AML-193 (cell line): Measurements from ENCODE around the gene COQ10A.
A peak's percentile ranks its signal among the peaks of the same experiment; 100 is the strongest.

ENCODE experiments used
- DNase-seq, 2 experiments: peaks; one replicate each; lab custom pipeline; 2025; lab: John Stamatoyannopoulos, UW

COQ10A gene

DNA sequence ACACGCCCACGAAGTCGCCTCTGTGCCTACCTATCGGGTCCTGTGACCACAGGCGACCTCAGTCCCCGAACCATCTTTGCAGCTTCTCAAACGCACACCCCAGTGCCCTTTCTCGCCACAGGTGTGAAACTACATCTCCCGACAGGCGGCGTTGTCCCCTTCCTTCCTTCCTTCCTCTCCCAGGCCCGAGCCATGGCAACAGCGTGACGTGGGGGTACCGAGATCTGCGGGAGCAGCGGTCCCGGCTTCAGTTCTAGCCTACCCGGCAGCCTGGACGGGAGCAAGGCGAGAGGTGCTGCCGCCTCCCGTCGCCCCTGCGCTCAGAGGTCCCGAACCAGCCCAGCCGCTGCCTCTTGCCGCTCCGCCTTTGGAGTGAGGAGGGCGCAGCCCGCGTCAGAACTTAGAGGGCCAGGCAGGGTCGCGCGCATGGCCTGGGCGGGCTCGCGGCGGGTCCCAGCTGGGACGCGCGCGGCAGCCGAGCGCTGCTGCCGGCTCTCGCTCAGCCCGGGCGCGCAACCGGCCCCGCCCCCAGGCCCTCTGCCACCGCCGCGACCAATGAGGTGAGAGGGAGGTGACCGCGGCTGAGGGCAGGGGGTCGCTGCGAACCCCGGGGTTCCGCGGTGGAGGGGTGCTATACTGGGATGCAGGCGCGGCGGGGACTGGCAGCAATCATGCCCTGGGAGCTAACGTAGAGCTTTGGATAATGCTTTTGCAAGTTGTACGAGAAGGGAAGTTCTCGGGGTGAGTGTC lies at the start of gene COQ10A:
Gene COQ10A (plus strand): TSS at position 250 of the 750 bp plus-strand sequence. CDS start 177 bp downstream, at position 427.
- peak; percentile 72 to 84 for DNase-seq

DNA sequence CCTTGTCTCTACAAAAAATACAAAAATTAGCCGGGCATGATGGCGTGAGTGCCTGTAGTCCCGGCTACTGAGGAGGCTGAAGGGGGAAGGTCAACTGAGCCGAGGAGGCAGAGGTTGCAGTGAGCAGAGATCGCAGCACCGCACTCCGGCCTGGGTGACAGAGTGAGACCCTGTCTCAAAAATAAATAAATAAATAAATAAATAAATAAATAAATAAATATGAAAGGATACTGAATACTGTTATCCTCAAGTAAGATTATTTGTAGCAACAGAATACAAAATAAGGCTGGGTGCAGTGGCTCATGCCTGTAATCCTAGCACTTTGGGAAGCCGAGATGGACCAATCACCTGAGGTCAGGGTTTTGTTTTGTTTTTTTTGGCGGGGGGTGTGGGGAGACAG lies 46.9 kb upstream of the COQ10A start:
- no peak for DNase-seq

DNA sequence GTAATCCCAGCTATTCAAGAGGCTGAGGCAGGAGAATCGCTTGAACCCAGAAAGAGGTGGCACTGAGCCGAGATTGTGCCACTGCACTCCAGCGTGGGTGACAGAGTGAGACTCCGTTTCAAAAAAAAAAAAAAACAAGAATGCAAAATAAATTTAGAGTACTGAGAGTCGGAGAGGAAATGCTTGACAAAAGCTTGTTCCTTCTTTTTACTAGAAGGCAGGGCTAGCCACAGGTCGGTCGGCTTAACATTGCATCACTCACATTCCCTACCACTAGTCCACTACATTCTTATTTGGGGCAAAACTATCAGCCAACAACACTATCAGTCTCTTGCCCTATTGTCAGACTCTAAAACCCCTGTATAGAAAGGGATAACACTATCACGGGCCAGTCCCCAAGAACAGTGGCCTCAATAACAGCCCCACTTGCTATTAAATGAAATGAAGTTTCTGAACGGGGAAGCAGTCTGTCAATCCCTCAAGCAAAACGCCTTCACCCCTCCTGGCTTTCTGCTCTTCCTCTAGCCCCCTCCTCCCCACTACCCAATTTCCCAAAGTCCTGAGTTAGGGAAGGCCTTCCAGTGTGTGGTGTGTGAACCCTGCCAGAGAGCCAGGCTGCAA lies 46.0 kb upstream of the COQ10A start:
- DNase-seq: peak; percentile 82 to 87

GRCh38 chr12:56221232-56221756 lies 45.4 kb upstream of the COQ10A start:
- no peak for DNase-seq

DNA sequence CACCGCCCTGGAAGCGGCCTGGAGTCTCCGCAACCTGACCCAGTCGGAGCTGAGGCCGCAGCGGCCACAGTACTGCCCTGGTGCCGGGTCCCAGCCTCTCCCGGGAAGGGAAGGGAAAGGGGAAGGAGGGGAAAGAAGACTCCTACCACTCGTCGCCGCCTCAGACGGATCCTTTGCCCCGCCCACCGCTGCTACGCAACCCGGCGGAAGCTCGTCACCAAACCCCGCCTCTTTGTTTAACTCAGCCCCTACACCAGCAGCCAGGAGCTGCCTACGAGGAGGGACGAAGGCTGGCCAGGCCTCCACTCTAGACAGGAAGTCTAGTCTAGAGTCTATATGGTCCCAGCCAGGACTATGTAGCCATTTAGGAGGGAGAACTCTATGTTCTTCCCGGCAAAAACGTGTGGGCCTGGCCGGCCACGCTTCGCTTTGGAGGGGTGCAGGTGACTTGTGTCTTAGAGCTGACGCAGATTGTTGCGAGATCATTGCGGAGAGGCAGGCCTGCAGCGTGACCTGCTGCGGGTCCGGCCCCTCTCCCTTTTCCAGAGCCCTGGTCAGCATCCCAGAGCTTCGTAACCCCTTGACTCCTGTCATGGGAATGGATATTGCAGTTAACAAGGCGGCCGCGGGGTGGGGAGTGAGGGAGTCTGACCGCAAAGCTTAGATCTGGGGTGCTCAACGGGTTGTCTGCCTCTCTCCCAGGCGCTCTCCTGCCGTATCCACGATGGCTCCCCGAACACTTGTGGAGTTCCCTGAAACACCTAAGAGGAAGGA lies 44.8 kb upstream of the COQ10A start, which contains the start of gene RNF41:
Gene RNF41 (minus strand): TSS at position 166 of the 774 bp plus-strand sequence. CDS start 7,875 bp downstream, outside the sequence.
- peak; percentile 88 to 91 for DNase-seq

DNA sequence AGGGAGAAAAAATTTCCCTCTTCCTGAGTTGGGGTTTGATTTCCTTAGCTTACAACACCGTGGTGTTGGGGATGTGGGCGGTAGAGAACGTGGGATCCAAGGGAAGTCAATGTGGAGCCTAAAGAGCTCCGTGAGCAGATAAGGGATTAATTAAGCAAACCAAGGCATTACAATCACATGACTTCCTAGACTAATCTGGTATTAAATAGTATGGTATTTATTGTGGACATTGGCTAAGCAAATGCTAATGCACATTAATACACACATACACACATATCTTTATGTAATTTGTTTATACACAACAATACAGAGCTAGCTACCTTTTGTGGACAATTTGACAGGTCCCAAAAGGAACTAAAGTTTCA lies 44.2 kb upstream of the COQ10A start:
- no peak for DNase-seq

- no peak for DNase-seq
Measured at GRCh38 chr12:56223571-56224101, 43.1 kb upstream of the COQ10A start.

DNA sequence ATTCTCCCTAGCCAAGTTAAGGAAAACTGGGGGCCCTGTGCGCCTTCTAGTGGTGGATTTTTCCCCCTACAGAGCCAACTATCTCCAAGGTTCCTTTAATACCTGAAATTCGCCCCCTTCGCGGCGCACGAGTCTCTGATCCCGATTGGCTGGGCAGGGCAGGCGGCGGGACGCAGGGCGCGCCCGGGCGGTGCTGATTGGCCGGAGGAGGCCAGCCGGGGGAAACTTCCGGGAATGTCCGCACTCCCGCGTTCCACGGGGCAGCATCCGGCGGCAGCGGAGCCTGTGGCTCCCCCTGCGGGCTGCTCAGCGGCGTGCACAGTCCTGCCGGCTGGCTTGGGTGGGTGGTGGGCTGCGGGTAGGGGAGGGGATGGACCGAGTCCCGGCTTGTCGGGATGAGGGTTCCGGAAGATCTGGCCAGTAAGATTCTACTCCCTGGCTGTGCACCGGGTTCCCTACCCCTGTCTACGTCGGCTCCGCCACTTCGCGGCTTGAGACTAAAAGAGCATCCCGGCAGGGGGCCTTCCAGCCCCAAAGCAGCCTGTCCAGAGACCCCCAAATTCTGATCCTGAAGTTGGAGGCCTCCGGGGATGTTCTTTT lies 42.5 kb upstream of the COQ10A start, which contains the start of gene NABP2:
Gene NABP2 (plus strand): TSS at position 241 of the 600 bp plus-strand sequence. CDS start 515 bp downstream, outside the sequence.
- peak; percentile 91 for DNase-seq

GRCh38 chr12:56224954-56225353 lies 41.8 kb upstream of the COQ10A start:
- no peak for DNase-seq

- DNase-seq: no peak
Measured at GRCh38 chr12:56229082-56229481, 37.7 kb upstream of the COQ10A start.

DNA sequence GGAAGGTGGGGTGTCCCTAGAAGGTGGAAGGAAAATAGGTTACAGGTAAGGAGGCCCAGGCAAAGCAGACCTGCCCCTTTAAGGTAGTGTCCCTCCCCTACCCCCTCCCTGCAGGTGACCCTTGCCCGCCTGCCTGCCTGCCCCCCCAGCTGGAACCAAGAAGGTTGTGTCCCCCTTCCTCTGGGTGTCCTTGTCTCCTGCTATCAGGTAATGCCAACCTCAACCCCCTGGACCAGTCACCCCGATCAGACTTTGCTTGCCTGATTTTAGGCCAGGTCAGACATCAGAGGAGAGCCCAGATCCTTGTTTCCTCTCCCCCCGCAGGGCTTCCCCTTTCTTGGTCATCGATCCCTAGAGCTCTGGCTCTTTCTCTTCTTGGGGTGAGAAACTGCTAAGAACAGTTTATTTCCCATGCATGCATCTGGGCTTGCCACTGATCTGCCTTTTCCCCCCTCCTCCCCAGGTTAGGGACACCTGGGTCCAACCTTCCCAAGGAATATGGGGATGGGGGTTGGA lies 36.8 kb upstream of the COQ10A start, which contains the start of gene SLC39A5:
Gene SLC39A5 (plus strand): TSS at position 136 of the 516 bp plus-strand sequence. CDS start 1,224 bp downstream, outside the sequence.
- DNase-seq: peak in 1 of 2 experiments; percentile 17

GRCh38 chr12:56230432-56231183 lies 36.1 kb upstream of the COQ10A start:
- DNase-seq: no peak

DNA sequence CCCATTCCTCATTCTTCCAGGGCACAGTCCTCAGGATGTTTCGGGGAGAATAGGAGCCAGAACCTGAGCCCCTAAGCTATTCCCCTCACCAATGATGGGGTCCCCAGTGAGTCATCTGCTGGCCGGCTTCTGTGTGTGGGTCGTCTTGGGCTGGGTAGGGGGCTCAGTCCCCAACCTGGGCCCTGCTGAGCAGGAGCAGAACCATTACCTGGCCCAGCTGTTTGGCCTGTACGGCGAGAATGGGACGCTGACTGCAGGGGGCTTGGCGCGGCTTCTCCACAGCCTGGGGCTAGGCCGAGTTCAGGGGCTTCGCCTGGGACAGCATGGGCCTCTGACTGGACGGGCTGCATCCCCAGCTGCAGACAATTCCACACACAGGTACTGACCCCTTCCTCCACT lies 35.6 kb upstream of the COQ10A start:
- no peak for DNase-seq

- no peak for DNase-seq
Measured at GRCh38 chr12:56234746-56235436, 31.9 kb upstream of the COQ10A start.

GRCh38 chr12:56236091-56236490 lies 30.7 kb upstream of the COQ10A start:
- DNase-seq: no peak

DNA sequence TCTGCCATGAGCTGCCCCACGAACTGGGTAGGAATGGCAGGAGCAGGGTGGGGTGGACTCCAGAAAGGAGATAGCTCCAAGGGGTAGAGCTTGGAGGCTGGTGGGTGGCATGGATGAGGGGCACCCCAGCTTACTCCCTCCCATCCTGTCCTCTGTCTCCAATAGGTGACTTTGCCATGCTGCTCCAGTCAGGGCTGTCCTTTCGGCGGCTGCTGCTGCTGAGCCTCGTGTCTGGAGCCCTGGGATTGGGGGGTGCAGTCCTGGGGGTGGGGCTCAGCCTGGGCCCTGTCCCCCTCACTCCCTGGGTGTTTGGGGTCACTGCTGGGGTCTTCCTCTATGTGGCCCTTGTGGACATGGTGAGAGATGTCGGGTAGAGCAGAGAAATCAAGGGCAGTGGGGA lies 29.8 kb upstream of the COQ10A start:
- no peak for DNase-seq

GRCh38 chr12:56237552-56237951 lies 29.2 kb upstream of the COQ10A start:
- DNase-seq: no peak

GRCh38 chr12:56241424-56242303 lies 25.1 kb upstream of the COQ10A start:
- DNase-seq: no peak

DNA sequence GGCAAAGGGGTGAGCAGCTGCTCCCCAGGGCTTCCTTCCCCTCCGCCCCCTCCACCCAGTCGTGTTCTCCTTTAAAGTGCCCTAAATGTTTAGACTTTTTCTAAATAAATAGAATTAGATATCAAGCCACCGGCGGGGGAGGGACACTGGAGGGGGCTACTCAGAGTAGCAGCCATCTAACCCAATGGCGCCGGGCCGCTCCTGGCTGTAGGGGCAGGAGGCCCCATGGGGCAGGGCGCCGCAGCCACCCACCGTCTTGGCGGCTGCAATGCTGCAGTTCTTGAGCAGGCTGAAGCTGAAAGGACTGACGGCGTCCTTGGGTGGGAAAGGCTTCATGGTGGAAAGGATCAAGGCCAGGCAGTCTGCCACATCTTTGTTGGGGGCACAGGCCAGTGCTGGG lies 23.8 kb upstream of the COQ10A start:
- no peak for DNase-seq
